ENCODE measurements around the gene SBF2.

DNA sequence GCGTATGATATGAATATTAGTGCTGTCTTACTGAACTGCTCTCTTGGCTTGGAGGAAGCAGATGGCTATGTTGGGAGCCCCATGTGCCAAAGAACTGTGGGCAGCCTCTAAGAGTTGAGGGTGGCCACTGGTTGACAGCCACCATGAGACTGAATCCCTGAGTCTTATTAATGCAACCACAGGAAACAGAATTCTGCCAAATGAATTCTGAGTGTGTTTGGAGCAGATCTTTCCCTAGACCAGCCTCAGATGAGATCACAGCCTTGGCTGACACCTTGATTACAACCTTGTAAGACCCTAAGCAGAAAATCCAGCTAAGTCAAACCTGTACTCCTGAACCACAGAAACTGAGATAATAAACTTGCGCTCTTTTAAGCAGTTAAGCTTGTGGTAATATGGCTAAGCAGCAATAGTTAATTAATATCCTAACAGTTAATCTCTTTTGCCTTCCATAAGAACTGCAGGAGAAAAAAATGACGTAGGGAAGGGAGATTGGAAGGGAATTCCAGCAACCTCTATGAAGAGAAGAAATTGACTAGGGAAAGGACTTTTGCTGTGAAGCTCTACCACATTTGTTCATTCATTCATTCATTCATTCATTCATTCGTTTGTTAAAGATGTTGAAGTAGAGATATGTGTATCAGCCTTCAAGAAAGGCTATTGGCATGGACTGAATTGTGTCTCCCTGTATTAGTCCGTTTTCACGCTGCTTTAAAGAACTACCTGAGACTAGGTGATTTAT, 37.7 kb upstream of the SBF2 start:
- TF ChIP-seq, protein P1, sequence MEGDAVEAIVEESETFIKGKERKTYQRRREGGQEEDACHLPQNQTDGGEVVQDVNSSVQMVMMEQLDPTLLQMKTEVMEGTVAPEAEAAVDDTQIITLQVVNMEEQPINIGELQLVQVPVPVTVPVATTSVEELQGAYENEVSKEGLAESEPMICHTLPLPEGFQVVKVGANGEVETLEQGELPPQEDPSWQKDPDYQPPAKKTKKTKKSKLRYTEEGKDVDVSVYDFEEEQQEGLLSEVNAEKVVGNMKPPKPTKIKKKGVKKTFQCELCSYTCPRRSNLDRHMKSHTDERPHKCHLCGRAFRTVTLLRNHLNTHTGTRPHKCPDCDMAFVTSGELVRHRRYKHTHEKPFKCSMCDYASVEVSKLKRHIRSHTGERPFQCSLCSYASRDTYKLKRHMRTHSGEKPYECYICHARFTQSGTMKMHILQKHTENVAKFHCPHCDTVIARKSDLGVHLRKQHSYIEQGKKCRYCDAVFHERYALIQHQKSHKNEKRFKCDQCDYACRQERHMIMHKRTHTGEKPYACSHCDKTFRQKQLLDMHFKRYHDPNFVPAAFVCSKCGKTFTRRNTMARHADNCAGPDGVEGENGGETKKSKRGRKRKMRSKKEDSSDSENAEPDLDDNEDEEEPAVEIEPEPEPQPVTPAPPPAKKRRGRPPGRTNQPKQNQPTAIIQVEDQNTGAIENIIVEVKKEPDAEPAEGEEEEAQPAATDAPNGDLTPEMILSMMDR (IDR thresholded peaks at IDR 0.05 in 4 of 5, conservative IDR thresholded peaks at IDR 0.05 in 1 of 5) = no peak
- no peak for TF ChIP-seq POLR2A (IDR thresholded peaks at IDR 0.05)

Measured in gastrocnemius medialis (tissue), 4 donors.